Endodermal cell (in vitro differentiated cells): ENCODE measurements around the gene TEX54. TPM values are rescaled to one million over a fixed set of nuclear protein-coding genes. Genes with fewer than 3 reads are reported as not detected.
"Not testable (repeated sequence)": the region's sequence is repeated elsewhere in the genome, so short reads cannot be mapped to it uniquely, and the experiment has no call there.

Experiments
- DNase-seq: peaks from one replicate; pipeline ENCODE4 v3.0.0-alpha.2; 2017
- H3K27ac ChIP-seq: 2 replicates; pipeline ENCODE4 v1.5.1; 2013; ENCODE audit warnings: mild to moderate bottlenecking, low read depth, low read length, moderate library complexity
- H3K27me3 ChIP-seq: 2 replicates; pipeline ENCODE4 v1.6.1; 2013; ENCODE audit warnings: mild to moderate bottlenecking, low read length, moderate library complexity; ENCODE audit not compliant: insufficient read depth, control insufficient read depth, poor library complexity, severe bottlenecking
- H3K36me3 ChIP-seq: 2 replicates; pipeline ENCODE4 v1.7.0; 2013; ENCODE audit warnings: mild to moderate bottlenecking, low read length, moderate library complexity; ENCODE audit not compliant: control insufficient read depth, insufficient read depth
- H3K4me1 ChIP-seq: one replicate; pipeline ENCODE4 v1.7.0; 2013; ENCODE audit warnings: low read length; ENCODE audit not compliant: control insufficient read depth, insufficient read depth
- H3K4me3 ChIP-seq: 2 replicates; pipeline ENCODE4 v1.5.1; 2013; ENCODE audit warnings: mild to moderate bottlenecking, low read length, moderate library complexity
- H3K9ac ChIP-seq: 2 replicates; pipeline ENCODE4 v1.6.1; 2013; ENCODE audit warnings: mild to moderate bottlenecking, low read length, moderate library complexity; ENCODE audit not compliant: poor library complexity, severe bottlenecking; ENCODE audit errors: extremely low read depth
- H3K9me3 ChIP-seq: 2 replicates; pipeline ENCODE4 v1.6.1; 2013; ENCODE audit warnings: mild to moderate bottlenecking, low read length, moderate library complexity; ENCODE audit not compliant: control insufficient read depth
- H3K27ac Mint-ChIP-seq: 2 replicates; pipeline ENCODE4 v1.8.0; 2020; ENCODE audit warnings: mixed read lengths
- H3K27me3 Mint-ChIP-seq: 2 replicates; pipeline ENCODE4 v1.8.0; 2021; ENCODE audit warnings: mild to moderate bottlenecking, mixed read lengths; ENCODE audit not compliant: insufficient read depth
- H3K36me3 Mint-ChIP-seq: 2 replicates; pipeline ENCODE4 v1.8.0; 2020; ENCODE audit warnings: low read depth, mixed read lengths
- H3K4me1 Mint-ChIP-seq: 2 replicates; pipeline ENCODE4 v1.8.0; 2020; ENCODE audit warnings: mixed read lengths
- H3K4me3 Mint-ChIP-seq: 2 replicates; pipeline ENCODE4 v1.8.0; 2020; ENCODE audit warnings: mild to moderate bottlenecking, moderate library complexity, mixed read lengths
- H3K9me3 Mint-ChIP-seq: 2 replicates; pipeline ENCODE4 v1.8.0; 2020; ENCODE audit warnings: mild to moderate bottlenecking, mixed read lengths
- CTCF ChIP-seq: fragments of 200-600 bp; sonication (generic); conservative IDR thresholded peaks from 2 replicates; pipeline ENCODE4 v1.5.0; 2021; ENCODE audit warnings: antibody characterized with exemption, mild to moderate bottlenecking
- WGBS, 2 experiments: methylation state at CpG; one replicate each; pipeline versions ENCODE4 v1.1.5 to v1.1.7; 2013; ENCODE audit warnings: missing lambda C conversion rate in 2 of 2, mixed read lengths in 1 of 2; ENCODE audit not compliant: insufficient coverage in 1 of 2, insufficient read length in 1 of 2; 5-methylcytosine and 5-hydroxymethylcytosine counted together
- total RNA-seq, 2 donors: library from RNA; stranded (reverse); fragmentation: NEBNext Ultra II Directional in 1 of 2; extraction: Animal tissue kit (Norgen Biotek cat#: 25700) in 1 of 2; gene quantifications; 2 replicates in 1 of 2; 3 replicates in 1 of 2; pipeline ENCODE4 v1.2.1, GENCODE V29; 2021

The TEX54 gene
- total RNA-seq, 2 donors from 2014 or later: not detected

GRCh38 chr11:62835336-62835735 lies 2.7 kb upstream of the TEX54 start:
- Mint-ChIP-seq H3K27me3 (no peaks in the 10 kb centered on the region), H3K27ac (no peak overlapping the region), H3K4me3 (no peak overlapping the region), H3K9me3 (no peaks in the 10 kb centered on the region), H3K36me3 (peaks cover 35% of the 10 kb centered on the region), H3K4me1 (peaks cover 21% of the 10 kb centered on the region)
- 92 to 93% methylated on average over 6 to 8 of the region's 8 CpGs for WGBS, 2 experiments
- no peak for TF ChIP-seq CTCF
- Histone ChIP-seq H3K36me3 (peaks cover 44% of the 10 kb centered on the region), H3K27ac (no peak overlapping the region), H3K9ac (no peak overlapping the region), H3K4me3 (no peak overlapping the region), H3K4me1 (no peaks in the 10 kb centered on the region), H3K9me3 (no peaks in the 10 kb centered on the region), H3K27me3 (no peaks in the 10 kb centered on the region)
- no peak for DNase-seq

- no peaks in the 10 kb centered on the region for H3K9me3 ChIP-seq
- H3K27me3 Mint-ChIP-seq: no peaks in the 10 kb centered on the region
- H3K4me3 ChIP-seq: peak within 1 kb of the TSS; percentile 98
- WGBS, 2 experiments: 0% methylated on average over 9 to 65 of the region's 65 CpGs
- peak within 1 kb of the TSS; percentile 96 for H3K9ac ChIP-seq
- H3K36me3 ChIP-seq: peaks cover 55% of the 10 kb centered on the region
- peak within 1 kb of the TSS; percentile 99 for H3K4me3 Mint-ChIP-seq
- H3K27ac ChIP-seq: peak within 1 kb of the TSS; percentile 97
- no peaks in the 10 kb centered on the region for H3K27me3 ChIP-seq
- peaks cover 2% of the 10 kb centered on the region for H3K4me1 ChIP-seq
- peak within 1 kb of the TSS; percentile 100 for H3K27ac Mint-ChIP-seq
- peaks cover 20% of the 10 kb centered on the region for H3K4me1 Mint-ChIP-seq
- H3K9me3 Mint-ChIP-seq: peaks cover 2% of the 10 kb centered on the region
- DNase-seq: peak; percentile 100
- no peak for TF ChIP-seq CTCF
- peaks cover 46% of the 10 kb centered on the region for H3K36me3 Mint-ChIP-seq
Measured at GRCh38 chr11:62831520-62832335, 913 bp downstream of the TEX54 start, which contains the start of gene STX5. Gene STX5, minus strand, starts transcription at chr11:62832051. Its CDS starts 808 bp downstream, at chr11:62831243.

GRCh38 chr11:62830904-62831519 lies 1.6 kb downstream of the TEX54 start:
- Mint-ChIP-seq H3K9me3 (peaks cover 2% of the 10 kb centered on the region), H3K4me3 (peak overlapping the region; percentile 99), H3K4me1 (peaks cover 20% of the 10 kb centered on the region), H3K27ac (peak overlapping the region; percentile 100), H3K27me3 (no peaks in the 10 kb centered on the region), H3K36me3 (peaks cover 41% of the 10 kb centered on the region)
- TF ChIP-seq CTCF: no peak
- Histone ChIP-seq H3K4me1 (peaks cover 2% of the 10 kb centered on the region), H3K9me3 (no peaks in the 10 kb centered on the region), H3K27ac (peak overlapping the region; percentile 76), H3K36me3 (peaks cover 50% of the 10 kb centered on the region), H3K4me3 (peak overlapping the region; percentile 98), H3K9ac (peak overlapping the region; percentile 96), H3K27me3 (no peaks in the 10 kb centered on the region)
- no peak for DNase-seq
- WGBS, 2 experiments: 2 to 6% methylated on average over 12 to 27 of the region's 33 CpGs

- not testable (repeated sequence) for H3K4me1 ChIP-seq, DNase-seq
- peaks cover 47% of the 10 kb centered on the region for H3K36me3 Mint-ChIP-seq
Measured at GRCh38 chr11:62828130-62828529, 4.5 kb downstream of the TEX54 start.

More at GRCh38 chr11:62828130-62828529, 4.5 kb downstream of the TEX54 start:
- not testable (repeated sequence) for H3K27ac ChIP-seq, H3K9me3 Mint-ChIP-seq, H3K27ac Mint-ChIP-seq, H3K9me3 ChIP-seq, H3K4me3 ChIP-seq, H3K4me3 Mint-ChIP-seq, H3K9ac ChIP-seq, H3K27me3 ChIP-seq, H3K27me3 Mint-ChIP-seq
- 82 to 96% methylated on average over 6 to 8 of the region's 8 CpGs for WGBS, 2 experiments
- peaks cover 14% of the 10 kb centered on the region for H3K4me1 Mint-ChIP-seq
- H3K36me3 ChIP-seq: peaks cover 53% of the 10 kb centered on the region
